Measurements from ENCODE around the gene UBE2Z.
A peak's percentile ranks its signal among the peaks of the same experiment; 100 is the strongest.
"Not testable (repeated sequence)": the region's sequence is repeated elsewhere in the genome, so short reads cannot be mapped to it uniquely, and the experiment has no call there.

UBE2Z gene

GRCh38 chr17:48908047-48908843 lies at the start of gene UBE2Z:
Gene UBE2Z, plus strand, starts transcription at chr17:48908407. Its CDS starts 97 bp downstream, at chr17:48908504.
- DNase-seq (ENCODE audit: low spot score): peak; percentile 98

DNA sequence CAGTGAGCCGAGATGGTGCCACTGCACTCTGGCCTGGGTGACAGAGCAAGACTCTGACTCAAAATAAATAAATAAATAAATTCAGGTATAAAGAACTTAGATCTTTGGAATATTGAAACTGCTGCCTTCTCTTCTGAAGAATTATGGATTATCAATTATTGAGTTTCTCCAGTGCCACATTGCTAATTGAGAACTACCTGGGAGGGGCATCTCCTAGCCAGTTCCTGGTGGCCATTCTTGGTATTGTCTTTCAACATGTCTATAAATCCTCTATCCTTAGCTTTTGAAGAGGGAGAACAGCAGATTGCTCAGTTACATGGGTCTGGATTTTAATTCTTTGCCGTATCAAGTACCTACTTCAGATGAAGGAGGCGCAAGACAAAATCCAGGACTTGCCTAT lies 48.2 kb upstream of the UBE2Z start:
- DNase-seq (ENCODE audit: low spot score): no peak

DNA sequence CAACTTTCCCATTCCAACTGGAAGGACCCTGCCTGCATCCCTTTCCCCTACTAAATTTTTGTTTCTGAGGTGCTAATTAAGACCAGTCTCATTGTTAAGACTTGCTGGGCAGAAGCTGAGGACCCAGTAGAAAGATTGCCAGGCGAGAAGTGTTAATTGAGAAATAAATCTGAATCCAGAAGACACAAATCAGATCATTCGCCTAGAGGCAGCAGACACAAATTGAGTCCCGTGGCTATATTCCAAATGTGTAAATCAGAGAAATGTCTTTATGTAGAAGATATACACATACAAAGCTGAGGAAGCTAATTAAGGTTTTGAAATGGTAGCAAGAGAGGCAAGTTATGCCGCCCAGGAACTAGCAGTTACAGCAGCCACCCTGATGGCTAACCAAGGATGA lies 47.8 kb upstream of the UBE2Z start:
- DNase-seq (ENCODE audit: low spot score): no peak

- DNase-seq (ENCODE audit: low spot score): no peak
Measured at GRCh38 chr17:48868916-48869500, 39.2 kb upstream of the UBE2Z start.

GRCh38 chr17:48869821-48870318 lies 38.3 kb upstream of the UBE2Z start:
- DNase-seq (ENCODE audit: low spot score): no peak

- no peak for DNase-seq (ENCODE audit: low spot score)
Measured at GRCh38 chr17:48871035-48871550, 37.1 kb upstream of the UBE2Z start.

DNA sequence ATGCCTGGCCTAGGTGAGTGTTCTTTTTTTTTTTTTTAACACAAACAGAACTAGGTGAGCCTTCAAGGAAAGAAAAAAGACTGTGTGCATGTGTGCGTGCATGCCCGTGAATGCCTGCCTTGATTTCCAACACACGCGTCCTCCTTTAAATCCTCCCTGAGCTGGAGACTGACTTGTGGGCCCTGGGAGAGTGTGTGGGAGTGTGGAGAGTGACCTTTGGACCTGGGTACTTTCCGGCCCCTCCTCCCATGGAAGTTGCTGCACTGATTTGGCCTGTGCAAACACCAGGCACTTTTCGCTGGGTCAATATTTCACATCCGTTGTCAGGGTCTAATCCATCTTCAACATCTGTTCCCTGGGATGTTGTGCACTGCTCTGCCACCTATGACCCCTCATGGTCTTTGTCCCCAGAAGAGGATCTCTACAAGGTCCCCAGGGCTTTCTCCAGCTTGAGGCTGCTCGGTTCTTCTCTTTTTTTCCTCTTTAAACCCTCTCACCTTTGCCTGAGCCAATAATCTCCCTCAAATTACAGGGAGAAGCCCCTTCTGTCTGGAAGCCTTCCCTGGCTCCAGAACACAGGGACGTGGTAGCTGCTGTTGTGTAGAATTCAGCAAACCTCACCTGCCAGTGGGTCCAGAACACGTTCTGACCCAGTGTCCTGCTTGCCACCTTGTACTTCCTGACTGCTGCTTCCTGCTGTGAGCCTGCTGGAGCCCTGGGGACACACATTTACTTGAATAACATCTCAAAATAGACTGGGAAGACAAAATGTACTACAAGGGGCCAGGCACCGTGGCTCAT lies 36.5 kb upstream of the UBE2Z start:
- no peak for DNase-seq (ENCODE audit: low spot score)

- DNase-seq (ENCODE audit: low spot score): not testable (repeated sequence)
Measured at GRCh38 chr17:48872409-48872808, 35.8 kb upstream of the UBE2Z start.

- DNase-seq (ENCODE audit: low spot score): no peak
Measured at GRCh38 chr17:48873209-48873608, 35.0 kb upstream of the UBE2Z start.

GRCh38 chr17:48873696-48874443 lies 34.3 kb upstream of the UBE2Z start:
- DNase-seq (ENCODE audit: low spot score): no peak

- DNase-seq (ENCODE audit: low spot score): peak; percentile 82
Measured at GRCh38 chr17:48878920-48879898, 29.0 kb upstream of the UBE2Z start.

- no peak for DNase-seq (ENCODE audit: low spot score)
Measured at GRCh38 chr17:48882272-48882671, 25.9 kb upstream of the UBE2Z start.

DNA sequence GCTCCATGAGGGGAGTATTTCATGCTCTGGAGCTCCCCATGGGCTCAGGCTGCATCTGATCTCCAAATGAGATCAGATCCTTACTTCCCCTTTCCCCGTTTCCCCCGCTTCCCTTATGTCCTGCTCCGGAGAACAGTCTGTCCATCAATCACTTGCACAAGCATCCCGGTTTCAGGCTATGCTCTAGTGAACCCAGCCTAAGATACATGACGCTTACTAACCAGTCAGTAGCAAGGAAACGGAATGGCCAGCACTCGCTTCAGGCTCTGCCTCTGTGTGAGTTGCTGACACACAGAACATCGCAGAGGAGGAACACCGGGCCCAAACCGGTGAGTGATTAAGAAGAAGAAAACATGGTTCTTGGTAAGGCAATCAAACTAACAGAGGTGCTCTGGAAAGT lies 25.0 kb upstream of the UBE2Z start:
- no peak for DNase-seq (ENCODE audit: low spot score)

DNA sequence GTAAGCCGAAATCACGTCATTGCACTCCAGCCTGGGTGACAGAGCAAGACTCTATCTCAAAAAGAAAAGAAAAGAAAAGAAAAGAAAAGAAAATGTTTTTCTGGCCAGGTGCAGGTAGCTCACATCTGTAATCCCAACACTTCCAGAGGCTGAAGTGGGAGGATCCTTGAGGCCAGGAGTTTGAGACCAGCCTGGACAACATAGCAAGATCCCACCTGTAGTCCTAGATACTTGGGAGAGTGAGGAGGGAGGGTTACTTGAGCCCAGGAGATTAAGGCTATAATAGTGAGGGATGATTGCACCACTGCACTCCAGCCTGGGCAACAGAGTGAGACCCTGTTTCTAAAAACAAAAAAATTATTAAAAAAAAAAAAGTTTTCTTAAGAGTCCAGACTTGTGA lies 18.1 kb upstream of the UBE2Z start:
- DNase-seq (ENCODE audit: low spot score): no peak

GRCh38 chr17:48892940-48893645 lies 15.1 kb upstream of the UBE2Z start:
- no peak for DNase-seq (ENCODE audit: low spot score)

GRCh38 chr17:48893646-48894508 lies 14.3 kb upstream of the UBE2Z start:
- no peak for DNase-seq (ENCODE audit: low spot score)

DNA sequence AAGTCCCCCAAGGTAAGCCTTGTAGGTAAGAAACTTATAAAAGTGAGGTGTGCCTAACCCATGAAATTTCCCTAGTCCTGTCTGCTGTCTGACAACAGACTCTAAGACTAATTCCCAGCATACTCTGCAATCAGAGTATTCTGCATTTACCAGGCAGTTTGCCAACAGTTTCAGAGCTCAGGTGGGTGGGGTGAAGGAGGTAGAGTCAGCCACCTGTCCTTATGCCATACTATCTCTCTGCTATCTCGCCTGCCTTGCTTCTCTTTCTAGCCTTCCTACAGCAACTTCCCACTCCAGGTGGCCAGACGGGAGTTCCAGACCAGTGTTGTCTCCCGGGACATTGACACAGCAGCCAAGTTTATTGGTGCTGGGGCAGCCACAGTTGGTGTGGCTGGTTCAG lies 13.3 kb upstream of the UBE2Z start:
- DNase-seq (ENCODE audit: low spot score): no peak

DNA sequence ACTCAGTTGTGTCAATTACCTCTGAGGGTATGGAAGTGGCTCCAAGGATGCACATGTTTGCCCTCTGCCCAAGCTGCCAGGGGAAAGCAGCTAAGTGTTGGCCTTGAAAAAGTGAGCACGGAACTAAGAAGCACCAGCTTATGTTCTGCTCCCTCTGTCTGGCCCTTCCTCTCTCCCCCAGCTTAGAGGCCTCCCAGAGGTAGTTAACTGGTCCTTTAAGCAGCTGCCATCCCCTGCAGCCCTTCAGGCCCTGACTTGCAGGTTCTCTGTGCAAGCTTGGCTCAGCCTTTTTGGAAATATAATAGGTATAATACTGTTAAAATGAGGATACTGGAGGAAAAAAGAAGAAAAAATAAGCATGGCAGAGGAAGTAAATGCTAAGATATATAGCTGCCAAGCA lies 7.0 kb upstream of the UBE2Z start:
- DNase-seq (ENCODE audit: low spot score): no peak

GRCh38 chr17:48903401-48903800 lies 4.8 kb upstream of the UBE2Z start:
- DNase-seq (ENCODE audit: low spot score): no peak
